Endodermal cell (in vitro differentiated cells): ENCODE data around the gene BCL2L15. TPM values are rescaled to one million over a fixed set of nuclear protein-coding genes. Genes with fewer than 3 reads are reported as not detected.

Experiments
- DNase-seq: peaks from one replicate; pipeline ENCODE4 v3.0.0-alpha.2; 2017
- H3K27ac ChIP-seq: 2 replicates; pipeline ENCODE4 v1.5.1; 2013; ENCODE audit warnings: mild to moderate bottlenecking, low read depth, low read length, moderate library complexity
- H3K27me3 ChIP-seq: 2 replicates; pipeline ENCODE4 v1.6.1; 2013; ENCODE audit warnings: mild to moderate bottlenecking, low read length, moderate library complexity; ENCODE audit not compliant: insufficient read depth, control insufficient read depth, poor library complexity, severe bottlenecking
- H3K36me3 ChIP-seq: 2 replicates; pipeline ENCODE4 v1.7.0; 2013; ENCODE audit warnings: mild to moderate bottlenecking, low read length, moderate library complexity; ENCODE audit not compliant: control insufficient read depth, insufficient read depth
- H3K4me1 ChIP-seq: one replicate; pipeline ENCODE4 v1.7.0; 2013; ENCODE audit warnings: low read length; ENCODE audit not compliant: control insufficient read depth, insufficient read depth
- H3K4me3 ChIP-seq: 2 replicates; pipeline ENCODE4 v1.5.1; 2013; ENCODE audit warnings: mild to moderate bottlenecking, low read length, moderate library complexity
- H3K9ac ChIP-seq: 2 replicates; pipeline ENCODE4 v1.6.1; 2013; ENCODE audit warnings: mild to moderate bottlenecking, low read length, moderate library complexity; ENCODE audit not compliant: poor library complexity, severe bottlenecking; ENCODE audit errors: extremely low read depth
- H3K9me3 ChIP-seq: 2 replicates; pipeline ENCODE4 v1.6.1; 2013; ENCODE audit warnings: mild to moderate bottlenecking, low read length, moderate library complexity; ENCODE audit not compliant: control insufficient read depth
- H3K27ac Mint-ChIP-seq: 2 replicates; pipeline ENCODE4 v1.8.0; 2020; ENCODE audit warnings: mixed read lengths
- H3K27me3 Mint-ChIP-seq: 2 replicates; pipeline ENCODE4 v1.8.0; 2021; ENCODE audit warnings: mild to moderate bottlenecking, mixed read lengths; ENCODE audit not compliant: insufficient read depth
- H3K36me3 Mint-ChIP-seq: 2 replicates; pipeline ENCODE4 v1.8.0; 2020; ENCODE audit warnings: low read depth, mixed read lengths
- H3K4me1 Mint-ChIP-seq: 2 replicates; pipeline ENCODE4 v1.8.0; 2020; ENCODE audit warnings: mixed read lengths
- H3K4me3 Mint-ChIP-seq: 2 replicates; pipeline ENCODE4 v1.8.0; 2020; ENCODE audit warnings: mild to moderate bottlenecking, moderate library complexity, mixed read lengths
- H3K9me3 Mint-ChIP-seq: 2 replicates; pipeline ENCODE4 v1.8.0; 2020; ENCODE audit warnings: mild to moderate bottlenecking, mixed read lengths
- CTCF ChIP-seq: fragments of 200-600 bp; sonication (generic); conservative IDR thresholded peaks from 2 replicates; pipeline ENCODE4 v1.5.0; 2021; ENCODE audit warnings: antibody characterized with exemption, mild to moderate bottlenecking
- WGBS, 2 experiments: methylation state at CpG; one replicate each; pipeline versions ENCODE4 v1.1.5 to v1.1.7; 2013; ENCODE audit warnings: missing lambda C conversion rate in 2 of 2, mixed read lengths in 1 of 2; ENCODE audit not compliant: insufficient coverage in 1 of 2, insufficient read length in 1 of 2; 5-methylcytosine and 5-hydroxymethylcytosine counted together
- total RNA-seq, 2 donors: library from RNA; stranded (reverse); fragmentation: NEBNext Ultra II Directional in 1 of 2; extraction: Animal tissue kit (Norgen Biotek cat#: 25700) in 1 of 2; gene quantifications; 2 replicates in 1 of 2; 3 replicates in 1 of 2; pipeline ENCODE4 v1.2.1, GENCODE V29; 2021

Gene BCL2L15
- total RNA-seq, 2 donors from 2014 or later = 0.73 TPM; not detected in 1

DNA sequence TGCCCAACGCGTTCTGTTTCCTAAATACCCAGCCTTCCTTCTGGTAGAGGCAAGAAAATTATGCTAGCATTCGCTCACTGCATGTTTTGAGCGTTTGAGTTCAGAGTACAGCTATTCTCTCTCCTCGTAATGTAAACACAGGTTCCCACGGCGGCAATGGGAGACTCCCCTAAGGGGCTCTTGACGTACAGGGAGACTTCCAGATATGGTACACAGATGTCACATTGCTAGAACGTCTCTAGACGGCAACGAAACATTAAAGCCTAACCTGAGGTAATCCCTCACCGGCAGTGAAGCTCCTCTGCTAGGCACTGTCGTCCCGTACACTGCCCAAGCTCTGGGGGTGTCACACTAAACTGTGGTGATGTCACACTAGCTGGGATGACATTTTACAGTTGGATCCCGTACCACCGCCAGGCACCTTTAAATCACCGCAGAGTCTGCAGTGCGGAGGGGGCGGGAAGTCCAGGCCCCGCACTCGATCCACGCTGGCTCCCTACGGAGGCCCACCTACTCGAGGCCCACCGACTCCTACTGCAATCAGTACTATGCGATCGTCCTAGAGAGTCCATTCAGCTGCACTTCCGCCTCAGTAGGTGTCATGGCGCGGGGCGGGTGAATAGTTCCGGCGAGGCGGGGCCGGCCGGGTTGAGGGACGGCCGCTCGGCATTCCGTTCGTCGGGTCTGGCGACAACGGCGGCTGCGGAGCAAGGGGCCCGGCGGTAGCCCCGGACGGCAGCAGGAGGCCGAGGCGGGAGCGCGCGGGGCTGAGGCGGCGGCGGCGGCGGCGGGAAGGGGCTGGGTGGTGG is 41.8 kb upstream of the BCL2L15 start, which contains the start of gene HIPK1:
HIPK1 (plus strand) TSS at position 384 of the 809 bp plus-strand sequence.
- H3K4me3 ChIP-seq = peak within 1 kb of the TSS; percentile 96
- peak within 1 kb of the TSS; percentile 68 for H3K27ac ChIP-seq
- H3K36me3 ChIP-seq = no peaks in the 10 kb centered on the region
- DNase-seq = peak; percentile 98
- H3K9me3 ChIP-seq = no peaks in the 10 kb centered on the region
- peaks cover 11% of the 10 kb centered on the region for H3K27me3 ChIP-seq
- H3K4me1 ChIP-seq = peaks cover 8% of the 10 kb centered on the region
- H3K4me3 Mint-ChIP-seq = peak within 1 kb of the TSS; percentile 88
- peak within 1 kb of the TSS; percentile 95 for H3K27ac Mint-ChIP-seq
- peaks cover 8% of the 10 kb centered on the region for H3K27me3 Mint-ChIP-seq
- H3K4me1 Mint-ChIP-seq = peaks cover 34% of the 10 kb centered on the region
- WGBS, 2 experiments = 2 to 3% methylated on average over 21 to 60 of the region's 61 CpGs
- no peaks in the 10 kb centered on the region for H3K36me3 Mint-ChIP-seq
- no peak for TF ChIP-seq CTCF
- no peaks in the 10 kb centered on the region for H3K9me3 Mint-ChIP-seq
- H3K9ac ChIP-seq = peak within 1 kb of the TSS; percentile 86

DNA sequence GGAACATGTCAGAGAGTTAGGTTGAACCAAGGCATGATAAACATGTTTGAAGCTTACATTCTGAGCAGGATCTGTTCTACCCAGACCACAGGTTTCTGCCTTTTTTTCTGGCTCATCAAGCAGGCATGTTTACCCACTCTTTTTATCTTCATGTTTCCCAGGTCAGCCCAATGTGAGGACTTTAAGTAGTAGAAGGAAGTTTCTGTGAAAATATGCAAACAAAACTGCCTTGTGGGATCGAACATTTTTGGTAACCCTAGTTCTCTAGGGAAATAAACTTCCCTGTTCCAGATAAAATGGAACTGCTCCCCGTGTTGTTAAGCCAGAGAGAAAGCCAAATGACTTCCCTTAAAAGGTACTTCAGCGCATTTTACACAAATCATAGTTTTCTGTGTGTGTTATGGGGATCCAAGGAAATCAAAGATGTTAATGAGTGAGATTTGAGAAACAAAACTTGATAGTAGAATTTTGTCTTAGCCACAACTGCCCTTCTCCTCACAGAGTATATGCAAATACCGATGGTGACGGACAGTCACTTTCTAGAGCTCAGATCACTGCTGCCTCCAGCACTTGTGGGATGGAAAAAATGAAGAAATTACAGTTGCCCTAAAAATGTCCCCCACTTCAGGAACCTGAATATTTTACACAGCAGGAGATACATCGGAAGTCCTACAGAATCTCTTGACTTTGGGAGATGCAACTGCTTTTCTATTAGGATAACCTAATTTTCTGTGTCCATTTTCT is 41.0 kb upstream of the BCL2L15 start:
- Mint-ChIP-seq H3K27ac (no peak overlapping the region), H3K27me3 (peaks cover 12% of the 10 kb centered on the region), H3K4me3 (peak overlapping the region; percentile 88), H3K36me3 (no peaks in the 10 kb centered on the region), H3K9me3 (no peaks in the 10 kb centered on the region), H3K4me1 (peaks cover 27% of the 10 kb centered on the region)
- Histone ChIP-seq H3K27me3 (peaks cover 18% of the 10 kb centered on the region), H3K36me3 (no peaks in the 10 kb centered on the region), H3K9ac (peak overlapping the region; percentile 70), H3K4me1 (peaks cover 8% of the 10 kb centered on the region), H3K9me3 (no peaks in the 10 kb centered on the region), H3K4me3 (peak overlapping the region; percentile 90), H3K27ac (no peak overlapping the region)
- WGBS, 2 experiments = 37 to 60% methylated on average over 3 to 6 of the region's 6 CpGs
- DNase-seq = no peak
- no peak for TF ChIP-seq CTCF

DNA sequence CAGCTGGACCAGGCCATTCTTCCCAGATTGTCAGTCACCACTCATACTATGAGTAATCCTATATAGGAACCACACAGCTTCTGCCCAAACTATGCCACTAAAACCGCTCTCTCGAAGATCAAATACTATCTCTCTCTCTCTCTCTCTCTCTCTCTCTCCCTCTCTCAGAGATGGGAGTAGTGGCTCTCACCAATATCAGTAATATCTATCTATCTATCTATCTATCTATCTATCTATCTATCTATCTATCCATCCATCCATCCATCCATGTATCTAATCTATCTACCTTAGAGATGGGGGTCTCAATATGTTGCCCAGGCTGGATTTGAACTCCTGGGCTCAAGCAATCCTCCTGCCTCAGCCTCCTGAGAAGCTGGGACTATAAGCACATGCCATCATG is 37.1 kb upstream of the BCL2L15 start:
- no peak for DNase-seq
- Histone ChIP-seq H3K27ac (no peak overlapping the region), H3K36me3 (no peaks in the 10 kb centered on the region), H3K4me1 (peaks cover 8% of the 10 kb centered on the region), H3K9ac (no peak overlapping the region), H3K27me3 (peaks cover 30% of the 10 kb centered on the region), H3K9me3 (no peaks in the 10 kb centered on the region), H3K4me3 (no peak overlapping the region)
- H3K27me3 Mint-ChIP-seq = peaks cover 17% of the 10 kb centered on the region
- H3K4me1 Mint-ChIP-seq = peaks cover 7% of the 10 kb centered on the region
- 91 to 94% methylated on average over 2 of the region's 2 CpGs for WGBS, 2 experiments
- no peaks in the 10 kb centered on the region for H3K36me3 Mint-ChIP-seq
- no peak overlapping the region for H3K4me3 Mint-ChIP-seq
- no peak for TF ChIP-seq CTCF
- H3K27ac Mint-ChIP-seq = no peak overlapping the region
- no peaks in the 10 kb centered on the region for H3K9me3 Mint-ChIP-seq
